Stimulated activated CD8-positive, alpha-beta memory T cell treated with anti-CD3 and anti-CD28 coated beads, Interleukin-15, amount 100 ng/mL, for 48 hours (primary cell): Measurements from ENCODE around the gene SLC33A1.

ENCODE experiments used
- DNase-seq, 2 donors: peaks; one replicate each; pipeline ENCODE4 v3.0.0-alpha.2; 2020; ENCODE audit warnings: low read depth in 2 of 2

SLC33A1 gene

GRCh38 chr3:155792532-155792931 lies 61.7 kb downstream of the SLC33A1 start:
- no peak for DNase-seq

- no peak for DNase-seq
These were observed 63.0 kb downstream of the SLC33A1 start for GRCh38 chr3:155791190-155791589.

- DNase-seq: no peak
These were observed 63.8 kb downstream of the SLC33A1 start for GRCh38 chr3:155790272-155790925.

- DNase-seq: no peak
These were observed 68.4 kb downstream of the SLC33A1 start for GRCh38 chr3:155785662-155786295.

- DNase-seq: no peak
These were observed 71.8 kb downstream of the SLC33A1 start for GRCh38 chr3:155782390-155782953.

GRCh38 chr3:155780291-155780690 lies 73.9 kb downstream of the SLC33A1 start:
- DNase-seq: no peak

GRCh38 chr3:155778462-155778861 lies 75.8 kb downstream of the SLC33A1 start:
- DNase-seq: no peak

GRCh38 chr3:155772801-155773200 lies 81.4 kb downstream of the SLC33A1 start:
- DNase-seq: no peak

GRCh38 chr3:155771126-155771525 lies 83.1 kb downstream of the SLC33A1 start:
- DNase-seq: no peak
